Right lobe of liver (tissue), 4 donors: ENCODE measurements around the gene ZNF652.

Experiments used
- POLR2A ChIP-seq: fragments of 450-650 bp; IDR thresholded peaks from one replicate; pipeline ENCODE4 v1.6.1; 2017; ENCODE audit warnings: antibody characterized with exemption, mild to moderate bottlenecking
- TF ChIP-seq, protein P1 (sequence below), 4 donors: fragments of 200-600 bp in 3 of 4; fragments of 450-650 bp in 1 of 4; IDR thresholded peaks; one replicate each; pipeline versions ENCODE4 v1.5.1 to v1.8.0; 2016 to 2022; ENCODE audit warnings: antibody characterized with exemption in 4 of 4, mild to moderate bottlenecking in 2 of 4
- donor health status: DM: no; HTN: no; CAD: no.
- donor health status: DM: no; HTN: no; CAD: no.
- donor health status: DM: no; HTN: yes; CAD: no.

DNA sequence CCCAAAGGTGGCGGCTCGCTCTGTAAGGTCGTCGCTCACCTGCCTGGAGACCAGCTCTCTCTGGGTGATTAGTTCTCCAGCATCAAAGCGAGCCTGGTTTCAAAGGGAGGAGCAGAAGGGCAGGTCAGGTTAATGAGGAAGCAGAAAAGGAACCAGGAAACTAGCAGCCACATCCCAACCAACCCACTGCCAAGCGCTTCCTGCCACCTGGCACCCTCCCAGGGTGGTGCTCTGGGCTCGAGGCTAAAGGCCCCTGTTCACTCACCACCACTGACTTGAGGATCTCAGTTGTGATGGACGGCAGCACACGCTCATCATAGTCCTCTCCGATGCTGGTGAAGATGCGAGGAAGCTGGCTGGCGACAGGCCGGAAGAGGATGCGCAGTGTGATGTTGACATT, 47.0 kb upstream of the ZNF652 start:
- TF ChIP-seq, protein P1, sequence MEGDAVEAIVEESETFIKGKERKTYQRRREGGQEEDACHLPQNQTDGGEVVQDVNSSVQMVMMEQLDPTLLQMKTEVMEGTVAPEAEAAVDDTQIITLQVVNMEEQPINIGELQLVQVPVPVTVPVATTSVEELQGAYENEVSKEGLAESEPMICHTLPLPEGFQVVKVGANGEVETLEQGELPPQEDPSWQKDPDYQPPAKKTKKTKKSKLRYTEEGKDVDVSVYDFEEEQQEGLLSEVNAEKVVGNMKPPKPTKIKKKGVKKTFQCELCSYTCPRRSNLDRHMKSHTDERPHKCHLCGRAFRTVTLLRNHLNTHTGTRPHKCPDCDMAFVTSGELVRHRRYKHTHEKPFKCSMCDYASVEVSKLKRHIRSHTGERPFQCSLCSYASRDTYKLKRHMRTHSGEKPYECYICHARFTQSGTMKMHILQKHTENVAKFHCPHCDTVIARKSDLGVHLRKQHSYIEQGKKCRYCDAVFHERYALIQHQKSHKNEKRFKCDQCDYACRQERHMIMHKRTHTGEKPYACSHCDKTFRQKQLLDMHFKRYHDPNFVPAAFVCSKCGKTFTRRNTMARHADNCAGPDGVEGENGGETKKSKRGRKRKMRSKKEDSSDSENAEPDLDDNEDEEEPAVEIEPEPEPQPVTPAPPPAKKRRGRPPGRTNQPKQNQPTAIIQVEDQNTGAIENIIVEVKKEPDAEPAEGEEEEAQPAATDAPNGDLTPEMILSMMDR (IDR thresholded peaks at IDR 0.05): no peak
- no peak for TF ChIP-seq POLR2A
